Bronchial epithelial cell (primary cell): ENCODE results near the gene RALGAPA2. TPM values are rescaled to one million over a fixed set of nuclear protein-coding genes. Genes with fewer than 3 reads are reported as not detected.

ENCODE experiments used
- DNase-seq: peaks from one replicate; pipeline ENCODE4 v3.0.0-alpha.2; 2010; ENCODE audit warnings: low read depth
- FAIRE-seq: peaks from 2 replicates; lab custom pipeline; 2011; peaks lifted over from hg19 to GRCh38; lab: Jason Lieb, UNC
- H3K27me3 ChIP-seq: 2 replicates; pipeline ENCODE4 v1.5.1; 2011; ENCODE audit warnings: low read length; ENCODE audit not compliant: control insufficient read depth, insufficient read depth
- H3K36me3 ChIP-seq: 2 replicates; pipeline ENCODE4 v1.5.1; 2011; ENCODE audit warnings: low read length; ENCODE audit not compliant: control insufficient read depth, insufficient read depth
- H3K4me3 ChIP-seq: 2 replicates; pipeline ENCODE4 v1.5.1; 2011; ENCODE audit warnings: mild to moderate bottlenecking, low read depth, low read length, control low read depth
- total RNA-seq: library from RNA; depleted of rRNA; stranded (reverse); fragments of >200 nt; gene quantifications from 2 replicates; pipeline ENCODE4 v1.2.1, GENCODE V29; 2014
- TF ChIP-seq, protein P1 (sequence below): IDR thresholded peaks from 2 replicates; pipeline ENCODE4 v1.5.1; 2011; ENCODE audit warnings: mild to moderate bottlenecking, moderate library complexity, low read length, control low read depth, inconsistent platforms; ENCODE audit not compliant: insufficient read depth, severe bottlenecking

The RALGAPA2 gene
- total RNA-seq, 1 donor from 2014 or later: 8.7 TPM

DNA sequence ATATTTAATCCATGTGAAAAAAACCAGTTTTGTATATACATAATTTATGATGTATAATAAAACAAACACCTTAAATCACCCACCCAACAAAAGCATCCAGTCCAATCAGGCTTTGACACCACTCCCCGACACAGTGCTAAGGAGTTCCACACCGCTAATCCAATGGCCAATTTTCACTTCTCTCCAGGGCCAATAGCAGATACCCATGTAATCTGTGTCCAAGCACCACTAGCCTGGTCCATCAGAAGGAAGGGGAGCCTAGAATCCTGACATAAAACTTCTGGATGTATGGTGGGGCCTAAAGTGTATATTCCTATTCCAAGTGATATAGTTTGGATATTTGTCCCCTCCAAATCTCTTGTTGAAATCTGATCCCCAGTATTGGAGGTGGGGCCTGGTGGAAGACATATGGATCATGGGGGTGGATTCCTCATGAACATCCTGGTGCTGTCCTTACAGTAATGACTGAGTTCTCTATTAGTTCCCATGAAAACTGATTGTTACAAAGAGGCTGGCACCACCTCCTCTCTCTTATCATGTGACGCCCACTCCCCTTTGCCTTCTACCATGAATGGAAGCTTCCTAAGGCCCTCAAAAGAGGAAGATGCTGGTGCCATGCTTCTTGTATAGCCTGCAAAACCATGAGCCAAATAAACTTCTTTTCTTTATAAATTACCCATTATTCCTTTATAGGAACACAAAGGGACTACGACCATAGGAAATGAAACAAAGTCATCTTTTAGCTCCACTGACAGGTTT lies 20.8 kb downstream of the RALGAPA2 start:
- DNase-seq (no peak), FAIRE-seq (no peak)
- Histone ChIP-seq H3K27me3 (no peaks in the 10 kb centered on the region), H3K4me3 (no peak overlapping the region), H3K36me3 (no peaks in the 10 kb centered on the region)
- TF ChIP-seq, protein P1, sequence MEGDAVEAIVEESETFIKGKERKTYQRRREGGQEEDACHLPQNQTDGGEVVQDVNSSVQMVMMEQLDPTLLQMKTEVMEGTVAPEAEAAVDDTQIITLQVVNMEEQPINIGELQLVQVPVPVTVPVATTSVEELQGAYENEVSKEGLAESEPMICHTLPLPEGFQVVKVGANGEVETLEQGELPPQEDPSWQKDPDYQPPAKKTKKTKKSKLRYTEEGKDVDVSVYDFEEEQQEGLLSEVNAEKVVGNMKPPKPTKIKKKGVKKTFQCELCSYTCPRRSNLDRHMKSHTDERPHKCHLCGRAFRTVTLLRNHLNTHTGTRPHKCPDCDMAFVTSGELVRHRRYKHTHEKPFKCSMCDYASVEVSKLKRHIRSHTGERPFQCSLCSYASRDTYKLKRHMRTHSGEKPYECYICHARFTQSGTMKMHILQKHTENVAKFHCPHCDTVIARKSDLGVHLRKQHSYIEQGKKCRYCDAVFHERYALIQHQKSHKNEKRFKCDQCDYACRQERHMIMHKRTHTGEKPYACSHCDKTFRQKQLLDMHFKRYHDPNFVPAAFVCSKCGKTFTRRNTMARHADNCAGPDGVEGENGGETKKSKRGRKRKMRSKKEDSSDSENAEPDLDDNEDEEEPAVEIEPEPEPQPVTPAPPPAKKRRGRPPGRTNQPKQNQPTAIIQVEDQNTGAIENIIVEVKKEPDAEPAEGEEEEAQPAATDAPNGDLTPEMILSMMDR: no peak

DNA sequence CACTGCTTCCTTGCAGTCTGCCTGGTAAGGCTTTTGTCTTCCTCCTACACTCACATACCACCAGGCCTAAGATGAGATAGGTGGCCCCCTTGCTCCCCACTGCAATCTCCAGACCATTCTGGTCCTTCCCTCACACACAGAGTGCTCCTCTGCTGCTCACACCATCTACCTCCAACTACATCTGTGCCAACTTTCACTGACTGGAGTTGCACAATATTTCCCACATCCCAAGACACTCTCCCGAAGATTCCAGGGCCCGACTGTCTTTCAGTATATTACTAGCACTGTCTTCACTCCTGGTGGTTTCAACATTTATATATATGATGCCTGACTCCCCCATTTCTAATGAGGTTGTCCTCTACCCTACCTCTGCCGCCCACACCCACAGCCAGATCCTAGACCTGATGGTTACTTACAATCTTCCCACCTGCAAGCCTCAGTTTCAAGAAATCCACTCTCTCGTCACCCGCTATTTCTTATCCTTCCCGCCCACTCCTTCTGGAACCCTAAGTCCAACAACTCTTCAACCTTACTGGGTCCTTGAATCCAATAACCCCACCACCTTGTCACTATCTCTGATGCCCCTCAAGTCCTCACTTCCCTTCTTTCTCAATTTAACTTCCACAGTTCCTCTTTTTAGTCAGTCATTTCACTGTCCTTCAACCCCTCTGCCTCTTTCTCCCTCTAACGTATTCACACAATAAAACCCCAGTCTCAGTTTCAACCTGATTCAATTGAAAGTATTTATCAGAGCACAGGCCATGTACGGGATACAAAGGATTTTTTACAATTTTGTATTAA lies 21.6 kb downstream of the RALGAPA2 start:
- H3K36me3 ChIP-seq: no peaks in the 10 kb centered on the region
- no peak for DNase-seq
- H3K27me3 ChIP-seq: no peaks in the 10 kb centered on the region
- H3K4me3 ChIP-seq: no peak overlapping the region
- no peak for FAIRE-seq
- TF ChIP-seq, protein P1: no peak

DNA sequence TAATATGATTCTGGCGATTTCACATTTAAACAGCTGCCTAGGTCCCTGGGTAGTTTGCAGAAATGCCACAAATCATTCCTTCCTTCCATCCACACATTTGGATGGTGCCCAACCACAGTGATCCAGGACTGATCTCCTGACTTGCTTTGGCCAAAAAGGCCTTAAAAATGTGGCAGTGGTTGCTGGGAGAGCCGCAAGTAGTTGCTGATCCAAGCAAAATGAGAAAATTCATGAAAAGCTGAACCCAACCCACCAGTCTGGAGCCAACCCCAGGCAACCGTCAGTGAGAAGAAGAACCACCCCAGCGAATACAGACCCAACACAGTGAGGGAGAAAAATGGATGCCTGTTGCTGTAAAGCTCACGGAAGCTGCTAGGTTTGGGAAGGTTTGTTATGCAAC lies 25.1 kb downstream of the RALGAPA2 start:
- H3K27me3 ChIP-seq: no peaks in the 10 kb centered on the region
- FAIRE-seq: no peak
- DNase-seq: no peak
- TF ChIP-seq, protein P1: no peak
- no peak overlapping the region for H3K4me3 ChIP-seq
- no peaks in the 10 kb centered on the region for H3K36me3 ChIP-seq

DNA sequence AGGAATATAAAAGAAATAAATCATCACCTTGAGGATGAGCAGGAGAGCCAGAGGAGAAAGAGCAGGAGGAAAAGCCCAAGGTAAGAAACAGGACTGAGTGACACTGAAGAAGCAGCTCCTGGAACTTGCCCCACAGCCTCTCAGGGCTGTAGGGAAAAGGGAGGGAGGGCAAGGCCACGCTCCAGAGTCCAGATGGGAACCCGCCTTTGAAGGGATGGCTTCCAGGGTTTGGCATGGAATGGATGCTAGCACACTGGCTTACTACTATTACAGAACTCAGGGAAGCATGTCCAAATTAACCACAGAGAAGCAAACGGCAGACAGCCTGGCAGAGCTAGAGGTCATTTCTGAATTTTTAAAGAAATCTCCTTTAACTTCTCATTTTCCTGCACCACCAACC lies 26.8 kb downstream of the RALGAPA2 start:
- DNase-seq: no peak
- FAIRE-seq: no peak
- TF ChIP-seq, protein P1: no peak
- no peaks in the 10 kb centered on the region for H3K27me3 ChIP-seq
- no peaks in the 10 kb centered on the region for H3K36me3 ChIP-seq
- H3K4me3 ChIP-seq: no peak overlapping the region

DNA sequence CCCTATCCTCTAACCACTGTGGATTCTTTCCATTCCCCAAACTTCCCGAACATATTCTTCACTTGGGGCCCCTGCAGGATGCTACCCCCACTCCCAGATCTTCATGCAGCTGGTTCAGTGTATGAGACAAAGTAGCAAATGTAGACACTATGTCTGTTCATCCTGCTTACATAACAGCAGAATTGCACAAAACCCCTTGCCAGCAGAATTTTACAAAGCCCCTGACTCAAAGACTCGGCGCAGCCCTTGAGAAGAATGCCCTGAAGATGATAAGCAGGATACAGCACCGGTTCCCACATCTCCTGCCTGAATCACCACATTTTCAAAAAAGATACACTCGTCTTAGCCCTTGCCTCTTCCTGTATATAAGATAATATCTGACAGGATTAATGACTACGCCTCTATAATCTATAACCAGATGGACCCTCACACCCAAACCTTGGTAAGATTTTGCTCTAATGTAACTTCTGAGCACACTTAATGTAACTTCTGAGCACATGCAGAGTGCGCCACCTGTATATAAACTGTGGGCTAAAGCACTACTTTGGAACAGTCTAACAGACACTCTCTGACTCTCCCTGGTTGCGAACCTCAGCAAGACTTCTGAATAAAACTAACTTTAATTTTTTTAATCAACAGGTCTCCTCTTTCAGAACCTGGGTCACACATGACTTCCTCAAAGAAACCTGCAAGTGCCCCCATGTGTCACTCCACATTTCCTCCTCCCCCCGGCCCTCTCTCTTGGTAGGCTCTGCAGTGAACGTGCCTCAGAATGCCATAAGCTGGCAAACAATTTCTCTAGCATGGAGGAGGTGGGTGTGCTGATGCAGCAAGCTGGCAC lies 28.7 kb downstream of the RALGAPA2 start:
- H3K27me3 ChIP-seq: no peaks in the 10 kb centered on the region
- H3K36me3 ChIP-seq: no peaks in the 10 kb centered on the region
- no peak overlapping the region for H3K4me3 ChIP-seq
- TF ChIP-seq, protein P1: no peak
- DNase-seq (no peak), FAIRE-seq (no peak)
